Measurements from ENCODE around the gene TACC3.

- TF ChIP-seq CTCF (IDR thresholded peaks at IDR 0.05): no peak
- TF ChIP-seq POLR2A (IDR thresholded peaks at IDR 0.05): no peak
- no peak for TF ChIP-seq POLR2AphosphoS5 (IDR thresholded peaks at IDR 0.05)
Observed at GRCh38 chr4:1754336-1754735, 33.0 kb downstream of the TACC3 start.
